UCSD-AML1 (cell line): ENCODE measurements around the gene CLUH.
"Not testable (repeated sequence)": the region's sequence is repeated elsewhere in the genome, so short reads cannot be mapped to it uniquely, and the experiment has no call there.

Experiments
- DNase-seq: peaks from one replicate; lab custom pipeline; 2025; ENCODE audit not compliant: unreplicated experiment; lab: John Stamatoyannopoulos, UW

CLUH gene

GRCh38 chr17:2689411-2690164 is 22.0 kb downstream of the CLUH start:
- DNase-seq, result no peak

DNA sequence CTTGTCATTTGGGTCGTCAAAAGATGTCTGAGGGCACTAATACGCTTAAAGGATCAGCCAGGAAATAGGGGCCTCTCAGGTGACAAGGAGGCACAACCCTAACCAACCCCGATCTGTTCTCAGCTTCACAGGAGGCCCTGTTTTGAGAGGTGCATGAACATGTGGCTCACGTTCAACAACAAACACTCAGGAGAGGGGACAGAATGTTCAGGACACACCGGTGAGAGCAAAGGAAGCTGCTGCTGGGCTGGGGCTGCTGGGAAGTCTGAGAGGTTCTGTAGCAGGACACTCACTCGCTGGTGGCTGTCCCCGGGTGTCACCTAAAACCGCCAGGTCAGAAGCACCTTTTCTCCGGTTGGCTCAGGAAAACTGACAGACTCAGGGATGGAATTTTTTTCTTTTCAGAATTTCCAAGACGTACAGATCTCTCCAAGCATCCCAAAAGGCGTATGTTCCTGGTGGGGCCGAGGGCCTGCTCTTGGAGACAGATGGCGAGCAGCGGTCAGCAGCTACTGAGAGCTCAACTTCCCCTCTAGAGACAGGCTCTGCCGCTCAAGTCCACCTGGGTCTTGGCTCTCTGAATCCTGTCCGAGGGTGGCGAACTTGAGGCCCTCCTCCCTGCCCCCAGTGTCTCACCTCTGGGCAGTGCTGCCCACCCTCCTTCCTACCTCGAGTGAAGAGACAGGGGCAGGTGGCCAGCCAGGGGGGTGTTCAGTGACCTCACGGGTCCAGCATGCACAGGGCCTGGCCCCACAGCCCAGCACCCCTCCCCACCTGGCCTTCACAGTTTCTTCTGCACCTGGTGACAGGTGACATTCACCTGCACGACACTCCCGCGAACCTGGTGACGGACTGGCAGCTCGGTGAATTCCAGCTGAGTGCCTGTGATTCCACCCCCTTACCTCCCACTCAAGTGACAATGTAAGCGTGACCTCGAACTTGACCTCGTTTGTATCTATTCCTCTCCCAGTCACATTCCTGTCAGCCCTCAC is 22.9 kb downstream of the CLUH start:
- DNase-seq, result no peak

GRCh38 chr17:2687074-2687418 is 24.5 kb downstream of the CLUH start:
- no peak for DNase-seq

GRCh38 chr17:2685696-2686095 is 25.9 kb downstream of the CLUH start:
- no peak for DNase-seq

DNA sequence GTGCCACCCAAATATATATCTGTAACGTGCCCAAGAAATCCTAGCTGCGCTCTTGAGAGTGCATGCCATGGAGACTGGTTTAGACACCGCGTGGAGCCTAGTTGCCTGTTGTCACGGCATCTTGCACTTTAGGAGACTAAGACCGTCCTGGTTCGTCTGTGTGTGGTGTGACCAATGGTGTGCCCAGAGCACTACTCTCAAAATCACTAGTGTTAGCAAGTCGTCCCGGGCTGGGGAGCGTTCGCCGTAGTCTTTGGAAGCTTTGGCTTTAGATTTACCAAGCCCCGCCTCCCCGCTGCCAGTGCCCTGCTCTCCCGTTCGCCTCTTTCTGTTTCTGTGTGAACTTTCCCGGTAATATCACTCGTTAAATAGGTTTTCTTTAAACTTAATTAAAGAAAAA is 27.0 kb downstream of the CLUH start:
- no peak for DNase-seq

GRCh38 chr17:2683912-2684311 is 27.7 kb downstream of the CLUH start:
- DNase-seq, result no peak

DNA sequence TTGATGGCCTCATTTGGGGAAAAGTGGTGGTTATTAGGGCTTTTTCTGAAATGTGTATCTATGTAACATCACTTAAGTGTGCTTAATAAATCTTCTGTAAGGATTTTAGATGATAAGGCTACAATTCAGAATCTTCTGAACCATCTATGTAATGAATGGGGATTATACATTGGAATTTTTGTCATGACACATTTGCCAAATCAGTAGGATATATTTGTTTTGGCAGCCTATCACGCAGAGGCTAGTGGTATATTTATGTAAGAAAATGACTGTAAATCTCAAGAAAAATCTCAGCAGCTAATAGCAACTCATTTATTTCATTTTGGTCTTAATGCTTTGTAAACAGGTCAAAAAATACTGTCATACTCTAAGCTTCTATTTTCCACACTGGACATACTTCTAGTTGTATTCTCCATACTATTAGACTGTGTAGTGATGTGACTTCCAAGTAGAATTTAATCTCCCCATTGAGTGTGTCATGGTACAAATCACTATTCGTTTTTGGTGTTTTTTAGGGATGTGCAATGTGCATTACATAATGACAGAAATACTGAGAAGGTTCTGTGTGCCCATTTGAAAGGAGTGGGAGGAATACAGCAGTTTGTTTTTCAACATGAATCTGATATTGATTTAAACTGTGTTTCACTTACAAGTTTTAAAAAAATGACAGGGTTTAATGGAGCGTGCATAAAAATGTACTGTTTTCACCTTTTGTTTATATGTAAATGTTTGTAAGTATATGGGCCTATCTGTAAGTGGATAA is 29.2 kb downstream of the CLUH start:
- no peak for DNase-seq

DNA sequence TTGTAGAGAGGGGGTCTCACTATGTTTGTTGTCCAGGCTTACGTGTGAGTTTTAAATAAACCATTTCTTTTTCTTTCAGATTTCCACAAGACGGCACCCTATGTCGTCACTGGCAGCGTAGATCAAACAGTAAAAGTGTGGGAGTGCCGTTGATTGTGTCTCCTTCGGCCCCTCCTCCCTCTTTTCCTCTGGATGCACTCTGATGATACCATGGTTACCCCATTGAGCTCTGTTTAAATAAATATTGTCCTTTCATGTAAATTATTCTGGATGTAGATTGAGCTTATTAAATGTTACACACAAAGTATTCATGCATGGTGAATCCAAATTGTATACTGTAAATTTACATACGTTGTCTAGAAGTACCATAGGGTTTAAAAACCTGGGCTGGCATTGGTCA is 29.9 kb downstream of the CLUH start:
- DNase-seq, result no peak

DNA sequence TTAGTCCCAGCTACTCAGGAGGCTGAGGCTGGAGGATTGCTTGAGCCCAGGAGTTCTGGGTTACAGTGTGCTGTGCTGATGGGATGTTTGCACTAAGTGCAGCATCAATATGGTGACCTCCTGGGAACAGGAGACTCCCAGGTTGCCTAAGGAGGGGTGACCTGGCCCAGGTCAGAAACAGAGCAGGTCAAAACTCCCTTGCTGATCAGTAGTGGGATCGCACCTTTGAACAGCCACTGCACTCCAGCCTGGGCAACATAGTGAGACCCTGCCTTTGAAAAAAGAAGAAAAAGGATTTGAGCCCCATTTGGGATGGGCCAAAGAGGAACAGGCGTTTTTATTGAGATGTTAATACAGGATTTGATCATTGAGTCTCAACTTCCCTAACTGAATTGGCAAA is 30.6 kb downstream of the CLUH start:
- DNase-seq, result no peak

- not testable (repeated sequence) for DNase-seq
Observed at GRCh38 chr17:2679247-2679646, 32.3 kb downstream of the CLUH start.

DNA sequence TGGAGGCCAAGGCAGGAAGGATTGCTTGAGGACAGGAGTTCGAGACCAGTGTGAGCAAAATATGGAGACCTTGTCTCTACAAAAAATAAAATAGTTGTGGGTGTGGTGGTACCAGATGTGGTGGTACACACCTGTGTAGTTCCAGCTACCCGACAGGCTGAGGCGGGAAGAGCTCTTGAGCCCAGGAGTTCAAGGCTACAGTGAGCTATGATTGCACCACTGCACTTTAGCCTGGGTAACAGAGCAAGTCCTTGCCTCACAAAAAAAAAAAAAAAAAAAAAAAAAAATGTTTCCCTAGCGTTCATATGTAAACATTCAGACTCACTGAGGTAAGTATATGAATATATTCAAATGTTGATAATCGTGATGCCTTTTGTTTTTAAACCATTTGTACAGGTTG is 39.5 kb downstream of the CLUH start:
- DNase-seq, result no peak

GRCh38 chr17:2660410-2660809 is 51.2 kb downstream of the CLUH start:
- not testable (repeated sequence) for DNase-seq

- not testable (repeated sequence) for DNase-seq
Observed at GRCh38 chr17:2659337-2659736, 52.2 kb downstream of the CLUH start.

DNA sequence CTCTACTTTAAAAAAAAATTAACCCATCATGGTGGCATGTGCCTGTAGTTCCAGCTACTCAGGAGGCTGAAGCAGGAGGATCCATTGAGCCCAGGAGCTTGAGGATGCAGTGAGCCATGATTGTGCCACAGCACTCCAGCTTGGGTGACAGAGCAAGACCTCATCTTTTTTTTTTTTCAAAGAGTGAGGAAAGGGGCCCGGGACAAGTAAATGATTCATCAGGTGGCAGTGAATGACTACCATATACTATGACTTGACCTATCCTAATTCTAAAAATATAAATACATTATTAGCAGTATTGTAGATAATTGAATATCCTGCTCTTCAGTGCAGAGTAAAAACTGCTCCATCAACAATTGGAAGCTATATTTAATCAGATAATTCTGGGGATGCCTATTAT is 55.3 kb downstream of the CLUH start:
- no peak for DNase-seq

DNA sequence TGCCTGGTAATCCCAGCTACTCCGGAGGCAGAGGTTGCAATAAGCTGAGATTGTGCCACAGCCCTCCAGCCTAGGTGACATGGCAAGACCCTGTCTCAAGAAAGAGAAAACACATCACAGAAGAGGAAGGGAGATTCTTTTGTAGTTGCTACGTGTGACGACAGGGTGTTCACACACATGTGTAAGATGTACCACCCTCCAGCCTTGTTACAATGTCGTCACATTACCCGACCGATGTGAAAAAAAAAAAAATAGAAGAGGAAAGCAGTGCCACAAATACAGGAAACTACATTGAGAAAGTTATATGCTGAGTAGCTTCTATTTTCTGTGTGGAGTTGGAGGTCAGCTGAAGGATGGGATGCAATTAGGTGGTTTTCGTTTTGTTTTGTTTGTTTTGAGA is 56.0 kb downstream of the CLUH start:
- no peak for DNase-seq

DNA sequence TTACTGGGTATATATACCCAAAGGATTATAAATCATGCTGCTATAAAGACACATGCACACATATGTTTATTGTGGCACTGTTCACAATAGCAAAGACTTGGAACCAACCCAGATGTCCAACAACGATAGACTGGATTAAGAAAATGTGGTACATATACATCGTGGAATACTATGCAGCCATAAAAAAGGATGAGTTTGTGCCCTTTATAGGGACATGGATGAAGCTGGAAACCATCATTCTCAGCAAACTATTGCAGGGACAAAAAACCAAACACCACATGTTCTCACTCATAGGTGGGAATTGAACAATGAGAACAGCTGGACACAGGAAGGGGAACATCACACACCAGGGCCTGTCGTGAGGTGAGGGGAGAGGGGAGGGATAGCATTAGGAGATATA is 58.7 kb downstream of the CLUH start:
- not testable (repeated sequence) for DNase-seq

DNA sequence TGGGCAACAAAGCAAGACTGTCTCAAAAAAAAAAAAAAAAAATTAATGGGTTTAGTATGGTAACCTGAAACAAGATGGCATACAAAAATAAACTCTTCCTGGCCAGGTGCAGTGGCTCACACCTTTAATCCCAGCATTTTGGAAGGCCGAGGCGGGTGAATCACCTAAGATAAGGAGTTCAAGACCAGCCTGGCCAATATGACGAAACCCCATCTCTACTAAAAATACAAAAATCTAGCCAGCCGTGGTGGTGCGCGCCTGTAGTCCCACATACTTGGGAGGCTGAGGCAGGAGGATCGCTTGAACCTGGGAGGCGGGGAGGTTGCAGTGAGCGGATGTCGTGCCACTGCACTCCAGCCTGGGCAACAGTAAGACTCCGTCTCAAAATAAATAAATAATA is 62.4 kb downstream of the CLUH start:
- no peak for DNase-seq

DNA sequence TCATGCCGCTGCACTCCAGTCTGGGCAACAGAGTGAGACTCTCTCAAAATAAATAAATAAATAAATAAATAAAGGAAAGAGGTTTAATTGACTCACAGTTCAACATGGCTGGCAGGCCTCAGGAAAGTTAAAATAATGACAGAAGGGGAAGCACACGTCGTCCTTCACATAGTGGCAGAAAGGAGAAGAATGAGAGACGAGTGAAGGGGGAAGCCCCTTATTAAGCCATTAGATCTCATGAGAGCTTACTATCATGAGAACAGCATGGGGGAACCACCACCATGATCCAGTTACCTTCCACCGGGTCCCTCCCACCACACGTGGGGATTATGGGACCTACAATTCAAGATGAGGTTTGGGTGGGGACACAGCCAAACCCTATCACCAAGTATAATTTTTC is 63.6 kb downstream of the CLUH start:
- no peak for DNase-seq

- DNase-seq, result no peak
Observed at GRCh38 chr17:2644971-2645370, 66.6 kb downstream of the CLUH start.
